HG02852 (cell line): Measurements from ENCODE around the gene ADSS2.
"Not testable (repeated sequence)": the region's sequence is repeated elsewhere in the genome, so short reads cannot be mapped to it uniquely, and the experiment has no call there.

Source experiments
- ATAC-seq: cut with Tn5 transposase; IDR thresholded peaks from one replicate; pipeline ENCODE4 v1.9.1; 2021; ENCODE audit warnings: mild to moderate bottlenecking, moderate library complexity; ENCODE audit not compliant: unreplicated experiment

ADSS2 gene

DNA sequence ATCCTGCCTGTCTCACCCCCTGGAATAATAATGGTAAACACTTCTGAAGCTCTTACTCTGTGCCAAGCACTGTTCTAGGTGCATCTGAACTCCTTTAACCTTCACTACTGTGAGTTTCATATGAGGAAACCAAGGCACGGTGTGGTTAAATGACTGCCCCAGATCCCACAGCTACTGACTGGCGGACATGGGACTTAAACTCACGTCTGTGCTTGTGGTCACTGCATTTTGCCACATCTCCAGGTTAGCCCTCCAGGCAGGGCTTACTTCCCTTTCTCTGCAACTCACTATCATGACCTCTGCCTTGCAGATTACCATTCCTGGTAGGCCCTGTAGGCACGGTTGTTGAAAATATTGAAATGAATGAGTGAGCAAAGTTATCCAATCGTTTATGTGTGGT is 83.4 kb downstream of the ADSS2 start:
- no peak for ATAC-seq

DNA sequence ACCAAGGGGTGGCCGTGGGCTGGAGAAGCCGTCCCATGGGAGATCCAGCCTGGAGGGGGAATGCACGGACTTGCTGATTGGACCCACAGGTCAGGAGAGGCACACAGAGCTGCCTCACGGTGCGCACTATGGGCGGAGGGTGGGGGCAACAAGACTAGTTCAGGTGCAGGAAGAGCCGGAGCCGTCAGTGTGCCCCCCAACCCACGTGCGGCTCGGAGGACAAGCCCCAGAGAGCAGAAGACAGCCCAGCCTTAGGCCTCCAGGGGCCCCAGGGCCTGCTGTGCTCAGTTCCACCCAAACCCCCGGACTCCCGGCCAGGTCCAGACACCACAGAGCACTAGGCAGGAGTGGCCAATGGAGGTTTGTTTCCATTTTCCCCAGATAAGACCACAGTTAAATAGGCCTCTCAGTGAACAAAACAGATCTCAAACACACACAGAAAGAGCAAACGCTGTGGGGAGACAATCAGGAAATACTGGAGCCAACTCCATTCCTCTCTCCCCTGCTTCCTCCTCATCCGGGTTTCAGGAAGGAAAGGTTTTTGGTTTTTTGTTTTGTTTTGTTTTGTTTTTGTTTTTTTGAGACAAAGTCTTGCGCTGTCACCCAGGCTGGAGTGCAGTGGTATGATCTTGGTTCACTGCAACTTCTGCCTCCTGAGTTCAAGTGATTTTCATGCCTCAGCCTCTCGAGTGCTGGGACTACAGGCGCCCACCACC is 84.2 kb downstream of the ADSS2 start:
- no peak for ATAC-seq

DNA sequence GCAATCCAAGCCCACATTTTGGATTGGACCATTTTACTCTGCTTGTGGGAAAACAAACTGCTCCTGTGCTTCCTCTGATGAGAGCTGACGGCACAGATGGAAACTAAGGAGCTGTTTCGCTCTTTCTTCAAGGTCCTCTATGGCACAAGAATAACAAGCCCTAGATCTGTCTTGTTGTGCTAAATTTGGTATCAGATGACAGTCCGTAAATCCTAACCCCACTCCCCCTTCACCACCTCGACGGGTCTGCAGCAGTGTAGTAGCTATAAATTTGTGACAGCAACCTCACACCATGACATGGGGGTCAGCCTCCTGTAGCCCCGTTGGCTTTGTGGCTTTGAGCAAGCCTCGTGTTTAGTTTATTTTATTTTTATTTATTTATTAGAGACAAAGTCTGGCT is 85.9 kb downstream of the ADSS2 start:
- ATAC-seq, result no peak

DNA sequence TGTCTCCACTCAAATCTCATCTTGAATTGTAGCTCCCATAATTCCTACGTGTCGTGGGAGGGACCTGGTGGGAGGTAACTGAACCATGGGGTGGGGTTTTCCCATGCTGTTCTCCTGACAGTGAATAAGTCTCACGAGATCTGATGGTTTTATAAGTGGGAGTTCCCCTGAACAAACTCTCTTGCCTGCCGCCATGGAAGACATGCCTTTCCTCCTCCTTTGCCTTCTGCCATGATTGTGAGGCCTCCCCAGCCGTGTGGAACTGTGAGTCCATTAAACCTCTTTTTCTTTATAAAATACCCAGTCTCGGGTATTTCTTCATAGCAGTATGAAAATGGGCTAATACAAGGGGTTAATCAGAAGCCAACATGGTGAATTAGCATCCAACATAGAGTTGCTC is 86.4 kb downstream of the ADSS2 start:
- not testable (repeated sequence) for ATAC-seq

DNA sequence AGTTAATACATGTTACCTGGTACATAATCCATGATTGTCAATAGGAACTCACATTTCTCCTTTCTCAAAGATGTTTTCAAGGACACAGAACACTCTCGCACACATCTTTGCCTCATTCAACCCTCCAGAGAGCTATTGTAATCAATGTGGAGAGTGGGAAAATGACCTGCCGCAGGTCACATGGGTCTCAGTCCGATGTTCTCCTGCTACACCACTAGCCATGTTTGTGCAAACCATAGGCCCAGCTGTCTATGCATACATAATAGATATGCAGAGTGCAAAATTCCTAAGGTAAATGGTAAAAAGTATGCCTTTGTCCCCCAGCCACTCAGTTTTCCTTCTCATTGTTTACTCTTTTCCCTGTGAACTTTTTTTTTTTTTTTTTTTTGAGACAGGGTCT is 89.2 kb downstream of the ADSS2 start:
- no peak for ATAC-seq

DNA sequence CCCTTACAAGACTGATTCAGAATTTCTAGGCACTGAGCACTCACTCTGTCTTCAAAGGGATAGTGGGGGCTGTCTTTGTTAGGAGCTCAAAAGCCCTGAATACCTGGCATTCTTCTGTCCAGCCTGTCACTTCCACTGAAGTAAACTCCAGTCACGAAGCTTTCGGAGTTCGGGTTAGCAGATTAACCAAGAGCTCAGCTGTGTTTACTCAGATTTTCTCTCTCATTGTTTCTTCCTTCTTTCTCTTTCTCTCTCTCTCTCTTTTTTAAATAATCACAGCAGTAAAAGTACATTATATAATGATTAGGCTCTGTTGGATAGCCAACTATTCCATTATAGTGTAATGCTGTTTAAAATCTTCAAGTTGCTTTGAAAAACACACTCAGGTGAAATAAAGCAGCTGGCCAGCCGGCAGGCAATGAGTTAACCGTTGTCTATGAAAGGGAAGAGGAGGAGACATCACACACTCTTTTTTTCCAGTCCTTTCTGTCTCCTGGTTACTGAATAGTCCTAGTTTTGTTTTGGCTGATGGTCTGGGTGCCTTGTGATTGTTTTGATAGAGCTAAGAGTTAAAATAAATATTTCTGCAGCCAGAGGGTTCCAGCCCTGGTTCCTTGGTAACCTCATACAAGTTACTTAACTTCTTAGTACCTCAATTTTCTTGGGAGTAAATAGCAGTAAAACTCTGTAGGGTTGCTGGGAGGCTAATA is 89.8 kb downstream of the ADSS2 start:
- ATAC-seq, result no peak
